ENCODE data around the gene SCLY. TPM values are rescaled to one million over a fixed set of nuclear protein-coding genes. Genes with fewer than 3 reads are reported as not detected.

The SCLY gene, protein sequence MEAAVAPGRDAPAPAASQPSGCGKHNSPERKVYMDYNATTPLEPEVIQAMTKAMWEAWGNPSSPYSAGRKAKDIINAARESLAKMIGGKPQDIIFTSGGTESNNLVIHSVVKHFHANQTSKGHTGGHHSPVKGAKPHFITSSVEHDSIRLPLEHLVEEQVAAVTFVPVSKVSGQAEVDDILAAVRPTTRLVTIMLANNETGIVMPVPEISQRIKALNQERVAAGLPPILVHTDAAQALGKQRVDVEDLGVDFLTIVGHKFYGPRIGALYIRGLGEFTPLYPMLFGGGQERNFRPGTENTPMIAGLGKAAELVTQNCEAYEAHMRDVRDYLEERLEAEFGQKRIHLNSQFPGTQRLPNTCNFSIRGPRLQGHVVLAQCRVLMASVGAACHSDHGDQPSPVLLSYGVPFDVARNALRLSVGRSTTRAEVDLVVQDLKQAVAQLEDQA
- total RNA-seq (2021) (69.9 and 72.4 TPM in 2 replicates), Bru-seq, nascent RNA (percentile 82 among the genes with signal in this experiment), BruChase-seq, experiment 1, labeled RNA remaining after a 2-hour chase (percentile 93 among the genes with signal in this experiment), BruChase-seq, experiment 2, labeled RNA remaining after a 6-hour chase (percentile 90 among the genes with signal in this experiment)
- long read RNA-seq, transcript SCLY-202 (8 exons, 1,774 nt), result minor isoform, 6 of 71 reads
- long read RNA-seq, transcript SCLY-201 (12 exons, 2,562 nt), result major isoform, 36 of 71 reads
- long read RNA-seq, partial matches to known transcripts, result 11 of 71 reads
- long read RNA-seq, other reads (novel, unspliced or antisense), result 17 of 71 reads

DNA sequence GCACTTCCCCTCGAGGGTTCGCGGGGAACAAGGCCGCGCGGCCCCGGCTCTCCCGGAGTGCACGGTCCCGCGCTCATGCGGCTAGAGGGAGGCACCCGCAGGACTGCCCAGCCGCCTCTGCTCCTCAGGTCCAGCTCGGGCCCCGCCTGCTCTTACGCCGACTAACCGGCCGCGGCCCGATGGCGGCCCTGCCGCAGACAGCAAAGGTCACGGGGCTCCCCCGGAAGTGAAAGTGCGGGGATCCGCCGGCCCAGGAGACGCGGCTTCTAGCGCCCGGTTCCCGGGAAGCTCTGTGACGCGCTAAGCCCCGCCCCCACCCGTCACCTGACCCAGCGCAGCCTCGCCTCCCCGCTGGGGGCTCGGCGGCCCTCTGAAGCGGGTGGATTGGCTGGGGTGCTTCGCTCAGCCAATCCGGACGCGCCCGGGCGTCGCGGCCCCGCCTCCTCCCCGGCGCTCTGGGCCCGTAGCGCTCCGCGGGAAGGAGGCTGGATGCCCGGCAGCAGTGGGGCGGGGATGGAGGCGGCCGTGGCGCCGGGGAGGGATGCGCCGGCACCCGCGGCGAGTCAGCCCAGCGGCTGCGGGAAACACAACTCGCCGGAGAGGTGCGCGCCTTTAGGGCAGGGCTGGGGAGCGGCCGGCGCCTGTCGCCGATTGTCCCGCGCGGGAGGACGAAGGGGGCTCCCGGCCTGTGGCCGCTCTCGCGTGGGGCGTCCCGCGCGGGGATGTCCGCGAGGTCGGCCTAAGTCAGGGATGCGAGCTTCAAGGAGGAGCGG lies at the start of gene SCLY:
Gene SCLY (plus strand): TSS at position 460 of the 773 bp plus-strand sequence. CDS start 54 bp downstream, at position 514.
- peak; percentile 98 for DNase-seq (ENCODE audit: low spot score)
- POLR2A ChIA-PET (ENCODE audit: low non-redundant PET), result no interaction called here
- intact Hi-C loops (cut with micrococcal nuclease; ENCODE audit: unreplicated experiment), result loop anchor here (10.0 kb wide), 1 partner anchor 206 kb away; the partner anchor contains the start of gene RAMP1
- H3K4me3 ChIP-seq (ENCODE audit: low read depth, low read length, poor library complexity, severe bottlenecking), result peak within 1 kb of the TSS; percentile 85
- no TSS peak for BruUV-seq (replicated peaks)
- no peaks in the 10 kb centered on the region for H3K9me3 ChIP-seq (ENCODE audit: low read depth, low read length, poor library complexity, severe bottlenecking)
- H3K27me3 ChIP-seq (replicated peaks; ENCODE audit: insufficient read depth, low read depth, low read length, poor library complexity), result no peaks in the 10 kb centered on the region
- CTCF ChIA-PET, result interaction anchor here (0.6 kb wide), 1 partner anchor 203 kb away, joined by 4 read pairs; no protein-coding TSS in a partner anchor
- peaks cover 11% of the 10 kb centered on the region for H3K4me1 ChIP-seq (ENCODE audit: insufficient read depth, low read length, poor library complexity, severe bottlenecking)
- TF ChIP-seq EZH2 (IDR thresholded peaks at IDR 0.05; ENCODE audit: borderline replicate concordance, low read depth, low read length, poor library complexity, severe bottlenecking) (no peak), CTCF (conservative IDR thresholded peaks at IDR 0.05; ENCODE audit: low read depth, low read length) (no peak)
- H3K27ac ChIP-seq (ENCODE audit: low read depth, low read length, poor library complexity, severe bottlenecking), result peak within 1 kb of the TSS; percentile 94
- peaks cover 11% of the 10 kb centered on the region for H3K36me3 ChIP-seq (ENCODE audit: insufficient read depth, low read length, poor library complexity, severe bottlenecking)

DNA sequence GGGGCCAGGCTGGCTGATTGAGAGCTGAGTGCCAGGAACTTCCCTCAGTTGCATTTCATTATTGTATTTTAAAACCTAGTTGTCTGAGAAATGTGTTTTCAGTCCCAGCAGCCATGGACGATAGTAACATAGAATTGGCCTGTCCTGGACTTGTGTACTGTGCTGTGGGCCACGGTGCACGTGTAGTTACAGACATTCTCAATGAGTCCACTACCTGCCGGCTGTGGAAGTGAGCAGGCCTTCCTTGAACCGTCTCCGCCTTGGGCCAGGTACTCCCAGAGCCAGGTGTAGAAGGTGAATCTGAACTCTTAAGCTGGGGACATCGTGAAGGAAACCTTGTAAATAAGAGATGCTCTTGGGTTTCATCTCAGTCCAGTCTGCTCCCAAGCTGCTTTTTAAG lies 47.0 kb upstream of the SCLY start:
- no peak for TF ChIP-seq CTCF (conservative IDR thresholded peaks at IDR 0.05; ENCODE audit: low read depth, low read length)
- TF ChIP-seq EZH2 (IDR thresholded peaks at IDR 0.05; ENCODE audit: borderline replicate concordance, low read depth, low read length, poor library complexity, severe bottlenecking), result no peak
- no peaks in the 10 kb centered on the region for H3K36me3 ChIP-seq (ENCODE audit: insufficient read depth, low read length, poor library complexity, severe bottlenecking)
- no peak overlapping the region for H3K4me3 ChIP-seq (ENCODE audit: low read depth, low read length, poor library complexity, severe bottlenecking)
- no peak overlapping the region for H3K27ac ChIP-seq (ENCODE audit: low read depth, low read length, poor library complexity, severe bottlenecking)
- no TSS peak for BruUV-seq (replicated peaks)
- ChIA-PET CTCF (no interaction called here), POLR2A (ENCODE audit: low non-redundant PET) (no interaction called here)
- intact Hi-C loops (cut with micrococcal nuclease; ENCODE audit: unreplicated experiment), result no loop called here
- no peaks in the 10 kb centered on the region for H3K27me3 ChIP-seq (replicated peaks; ENCODE audit: insufficient read depth, low read depth, low read length, poor library complexity)
- no peaks in the 10 kb centered on the region for H3K4me1 ChIP-seq (ENCODE audit: insufficient read depth, low read length, poor library complexity, severe bottlenecking)
- no peaks in the 10 kb centered on the region for H3K9me3 ChIP-seq (ENCODE audit: low read depth, low read length, poor library complexity, severe bottlenecking)
- DNase-seq (ENCODE audit: low spot score), result no peak

GRCh38 chr2:238015705-238016104 lies 45.1 kb upstream of the SCLY start:
- Histone ChIP-seq H3K27me3 (replicated peaks; ENCODE audit: insufficient read depth, low read depth, low read length, poor library complexity) (no peaks in the 10 kb centered on the region), H3K4me1 (ENCODE audit: insufficient read depth, low read length, poor library complexity, severe bottlenecking) (no peaks in the 10 kb centered on the region), H3K9me3 (ENCODE audit: low read depth, low read length, poor library complexity, severe bottlenecking) (no peaks in the 10 kb centered on the region), H3K36me3 (ENCODE audit: insufficient read depth, low read length, poor library complexity, severe bottlenecking) (no peaks in the 10 kb centered on the region), H3K27ac (ENCODE audit: low read depth, low read length, poor library complexity, severe bottlenecking) (no peak overlapping the region), H3K4me3 (ENCODE audit: low read depth, low read length, poor library complexity, severe bottlenecking) (no peak overlapping the region)
- intact Hi-C loops (cut with micrococcal nuclease; ENCODE audit: unreplicated experiment), result no loop called here
- peak; percentile 33; the same call in 1 of the 2 replicates for TF ChIP-seq CTCF (conservative IDR thresholded peaks at IDR 0.05; ENCODE audit: low read depth, low read length)
- TF ChIP-seq EZH2 (IDR thresholded peaks at IDR 0.05; ENCODE audit: borderline replicate concordance, low read depth, low read length, poor library complexity, severe bottlenecking), result no peak
- ChIA-PET CTCF (no interaction called here), POLR2A (ENCODE audit: low non-redundant PET) (no interaction called here)
- no TSS peak for BruUV-seq (replicated peaks)
- no peak for DNase-seq (ENCODE audit: low spot score)
